Esophagus squamous epithelium (tissue), 5 donors: ENCODE data around the gene DNER. TPM values are rescaled to one million over a fixed set of nuclear protein-coding genes. Genes with fewer than 3 reads are reported as not detected.

ENCODE experiments used
- DNase-seq: peaks from one replicate; lab custom pipeline; 2025; lab: John Stamatoyannopoulos, UW
- H3K27ac ChIP-seq, 4 donors: fragments of 200-600 bp; sonication (generic); one replicate each; pipeline ENCODE4 v1.5.1; 2016 to 2019; ENCODE audit warnings: mild to moderate bottlenecking in 1 of 4
- H3K27me3 ChIP-seq, 4 donors: fragments of 200-600 bp; sonication (generic); 1 replicate in 3 of 4; 2 replicates in 1 of 4; pipeline versions ENCODE4 v1.5.1 to v1.6.0; 2017 to 2021; ENCODE audit warnings: antibody characterized with exemption in 1 of 4
- H3K36me3 ChIP-seq, 3 donors: fragments of 200-600 bp; sonication (generic); one replicate each; pipeline ENCODE4 v1.5.1; 2016 to 2019
- H3K4me1 ChIP-seq, 3 donors: fragments of 200-600 bp; sonication (generic); one replicate each; pipeline ENCODE4 v1.5.1; 2017 to 2019
- H3K4me3 ChIP-seq, 4 donors: fragments of 200-600 bp; sonication (generic); 1 replicate in 3 of 4; 2 replicates in 1 of 4; pipeline ENCODE4 v1.5.1; 2016 to 2019; ENCODE audit warnings: mild to moderate bottlenecking in 2 of 4, moderate library complexity in 1 of 4
- H3K9me3 ChIP-seq, 3 donors: fragments of 200-600 bp; sonication (generic); one replicate each; pipeline ENCODE4 v1.5.1; 2016 to 2019
- POLR2A ChIP-seq, 4 donors: fragments of 450-650 bp; IDR thresholded peaks; one replicate each; pipeline ENCODE4 v1.6.1; 2017; ENCODE audit warnings: antibody characterized with exemption in 4 of 4, mild to moderate bottlenecking in 4 of 4, moderate library complexity in 3 of 4
- WGBS, 2 donors: methylation state at CpG; one replicate each; pipeline ENCODE4 v1.1.5; 2018; 5-methylcytosine and 5-hydroxymethylcytosine counted together
- intact Hi-C: fragments of 100-400 bp; cut with DNase I; formaldehyde crosslinking; loops from one replicate; pipeline ENCODE4 v1.15.0; 2022
- total RNA-seq, 4 donors: library from RNA; depleted of rRNA; stranded (reverse); fragments of >200 nt; gene quantifications; one replicate each; pipeline ENCODE4 v1.1.0, GENCODE V29; 2016
- TF ChIP-seq, protein P1 (sequence below), 6 experiments: fragments of 450-650 bp in 4 of 6; fragments of 200-600 bp in 2 of 6; sonication (generic) in 2 of 6; IDR thresholded peaks; one replicate each; pipeline ENCODE4 v1.5.1; 2016 to 2019; ENCODE audit warnings: antibody characterized with exemption in 6 of 6, mild to moderate bottlenecking in 4 of 6, moderate library complexity in 4 of 6
- donor health status: DM: yes; HTN: yes; CAD: no.

Gene DNER
- total RNA-seq, 4 donors from 2014 or later: 0.27 to 2.5 (median 0.91) TPM

DNA sequence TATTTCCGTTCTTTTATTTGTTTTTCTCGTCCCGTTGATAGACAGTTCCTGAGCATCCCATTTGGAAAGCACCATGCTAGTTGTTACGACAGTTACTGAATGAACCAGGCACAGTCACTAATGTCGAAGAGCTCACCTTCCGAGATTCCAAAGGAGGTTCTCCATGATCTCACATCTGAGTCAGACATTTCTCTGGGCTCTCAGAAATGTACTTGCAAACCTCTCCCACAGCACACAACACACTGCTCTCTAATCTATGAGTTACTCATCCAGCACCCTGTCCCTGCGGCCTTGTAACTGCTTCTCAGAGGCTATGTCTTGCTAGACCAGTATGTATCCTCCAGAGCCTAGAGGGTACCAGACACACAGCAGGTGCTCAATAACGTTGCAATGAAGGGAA lies 174.7 kb downstream of the DNER start:
- no peaks in the 10 kb centered on the region for H3K27me3 ChIP-seq
- TF ChIP-seq POLR2A (IDR thresholded peaks at IDR 0.05): no peak
- intact Hi-C loops: no loop called here

DNA sequence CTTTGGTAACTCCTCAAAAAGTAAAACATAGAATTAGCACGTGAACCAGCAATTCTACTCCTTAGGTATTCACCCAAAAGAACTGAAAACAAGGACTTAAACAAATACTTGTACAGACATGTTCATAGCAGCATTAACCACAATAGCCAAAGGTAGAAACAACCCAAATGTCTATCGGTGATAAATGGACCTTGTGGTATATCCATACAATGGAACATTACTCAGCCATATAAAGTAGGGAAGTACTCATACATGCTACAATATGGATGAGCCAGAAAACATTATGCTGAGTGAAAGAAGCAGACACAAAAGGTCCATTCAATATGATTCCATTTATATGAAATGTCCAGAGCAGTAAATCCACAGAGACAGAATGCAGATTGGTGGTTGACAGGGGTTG lies 182.8 kb downstream of the DNER start:
- H3K9me3 ChIP-seq: no peaks in the 10 kb centered on the region
- H3K27ac ChIP-seq: no peak overlapping the region
- no peaks in the 10 kb centered on the region for H3K36me3 ChIP-seq
- intact Hi-C loops: no loop called here
- H3K4me1 ChIP-seq: no peaks in the 10 kb centered on the region
- 70 to 84% methylated on average over 2 of the region's 2 CpGs for WGBS, 2 donors
- H3K27me3 ChIP-seq: no peaks in the 10 kb centered on the region
- TF ChIP-seq, protein P1, sequence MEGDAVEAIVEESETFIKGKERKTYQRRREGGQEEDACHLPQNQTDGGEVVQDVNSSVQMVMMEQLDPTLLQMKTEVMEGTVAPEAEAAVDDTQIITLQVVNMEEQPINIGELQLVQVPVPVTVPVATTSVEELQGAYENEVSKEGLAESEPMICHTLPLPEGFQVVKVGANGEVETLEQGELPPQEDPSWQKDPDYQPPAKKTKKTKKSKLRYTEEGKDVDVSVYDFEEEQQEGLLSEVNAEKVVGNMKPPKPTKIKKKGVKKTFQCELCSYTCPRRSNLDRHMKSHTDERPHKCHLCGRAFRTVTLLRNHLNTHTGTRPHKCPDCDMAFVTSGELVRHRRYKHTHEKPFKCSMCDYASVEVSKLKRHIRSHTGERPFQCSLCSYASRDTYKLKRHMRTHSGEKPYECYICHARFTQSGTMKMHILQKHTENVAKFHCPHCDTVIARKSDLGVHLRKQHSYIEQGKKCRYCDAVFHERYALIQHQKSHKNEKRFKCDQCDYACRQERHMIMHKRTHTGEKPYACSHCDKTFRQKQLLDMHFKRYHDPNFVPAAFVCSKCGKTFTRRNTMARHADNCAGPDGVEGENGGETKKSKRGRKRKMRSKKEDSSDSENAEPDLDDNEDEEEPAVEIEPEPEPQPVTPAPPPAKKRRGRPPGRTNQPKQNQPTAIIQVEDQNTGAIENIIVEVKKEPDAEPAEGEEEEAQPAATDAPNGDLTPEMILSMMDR (IDR thresholded peaks at IDR 0.05): no peak
- no peak for TF ChIP-seq POLR2A (IDR thresholded peaks at IDR 0.05)
- no peak for DNase-seq
- no peak overlapping the region for H3K4me3 ChIP-seq

More for the DNA sequence above, 174.7 kb downstream of the DNER start:
- H3K27ac ChIP-seq: no peak overlapping the region
- no peaks in the 10 kb centered on the region for H3K9me3 ChIP-seq
- H3K36me3 ChIP-seq: no peaks in the 10 kb centered on the region
- H3K4me1 ChIP-seq: no peaks in the 10 kb centered on the region
- H3K4me3 ChIP-seq: no peak overlapping the region
- WGBS, 2 donors: 72 to 80% methylated on average over 8 of the region's 8 CpGs
- no peak for DNase-seq

DNA sequence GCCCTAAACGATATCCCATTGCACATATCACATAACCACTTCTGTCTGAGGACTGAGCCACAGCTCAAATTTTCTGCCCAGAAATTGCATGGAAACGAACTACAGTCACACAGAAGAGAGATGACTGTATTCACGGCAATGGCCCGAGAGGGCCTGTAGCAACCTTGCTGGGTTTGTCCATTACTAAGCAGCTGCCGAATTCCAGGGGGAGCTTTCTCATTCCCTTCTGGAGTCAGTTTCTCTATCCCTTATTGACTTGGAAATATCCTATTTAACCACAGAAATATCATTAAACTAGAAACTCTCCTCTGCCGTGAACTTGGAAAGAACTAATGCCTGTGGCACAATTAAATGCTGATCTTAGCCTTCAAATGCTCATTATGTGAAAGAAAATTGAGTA lies 183.9 kb downstream of the DNER start:
- DNase-seq: no peak
- H3K4me1 ChIP-seq: no peaks in the 10 kb centered on the region

DNA sequence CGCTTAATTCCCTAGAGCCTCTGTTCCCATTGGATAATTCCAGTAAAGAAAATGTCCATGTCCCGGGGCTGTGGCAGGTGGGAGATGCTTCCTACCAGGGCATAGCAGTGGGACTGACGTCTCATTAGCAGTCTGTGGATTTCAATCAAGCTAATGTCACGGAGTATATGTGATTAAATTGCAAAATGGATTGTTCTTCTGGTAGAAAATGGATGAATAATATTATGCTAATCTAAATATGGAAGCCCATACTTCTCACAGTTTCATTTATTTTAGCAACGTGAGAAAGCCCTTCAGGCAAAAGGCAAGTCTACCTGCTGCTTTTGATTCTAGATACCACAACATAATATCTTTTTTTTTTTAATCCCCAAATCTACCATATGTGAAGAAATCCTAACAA lies 185.5 kb downstream of the DNER start:
- 70 to 82% methylated on average over 5 of the region's 5 CpGs for WGBS, 2 donors
- no peaks in the 10 kb centered on the region for H3K36me3 ChIP-seq
- H3K27me3 ChIP-seq: no peaks in the 10 kb centered on the region
- no peak for DNase-seq
- no peak overlapping the region for H3K27ac ChIP-seq
- no peaks in the 10 kb centered on the region for H3K4me1 ChIP-seq
- TF ChIP-seq POLR2A (IDR thresholded peaks at IDR 0.05): no peak
- TF ChIP-seq, protein P1 (IDR thresholded peaks at IDR 0.05): no peak
- no peak overlapping the region for H3K4me3 ChIP-seq
- H3K9me3 ChIP-seq: no peaks in the 10 kb centered on the region
- intact Hi-C loops: no loop called here

More for the DNA sequence above, 183.9 kb downstream of the DNER start:
- WGBS, 2 donors: 64 to 93% methylated on average over 4 to 6 of the region's 6 CpGs
- Histone ChIP-seq H3K4me3 (no peak overlapping the region), H3K9me3 (no peaks in the 10 kb centered on the region), H3K36me3 (no peaks in the 10 kb centered on the region), H3K27me3 (no peaks in the 10 kb centered on the region), H3K27ac (no peak overlapping the region)
- intact Hi-C loops: no loop called here
- TF ChIP-seq, protein P1 (IDR thresholded peaks at IDR 0.05): no peak
- TF ChIP-seq POLR2A (IDR thresholded peaks at IDR 0.05): no peak

DNA sequence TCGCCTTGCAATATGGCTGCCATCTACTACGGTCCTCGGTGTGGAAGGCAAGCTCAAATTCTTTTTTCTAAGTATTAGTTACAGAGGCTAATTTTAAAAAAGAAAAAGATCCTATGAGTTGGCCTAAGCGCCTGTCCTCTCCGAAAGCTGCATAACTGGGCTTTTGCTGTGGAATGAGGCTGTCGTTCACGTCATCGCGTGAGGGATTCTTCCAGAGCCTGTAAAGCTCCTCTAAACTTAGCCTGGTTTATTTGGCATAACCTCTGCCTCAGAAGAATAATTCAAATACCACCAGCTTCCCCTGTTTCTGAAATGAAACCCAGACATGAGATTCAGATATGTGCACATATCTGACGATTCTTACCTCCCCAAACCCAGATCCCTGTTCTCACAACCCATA lies 187.4 kb downstream of the DNER start:
- no peaks in the 10 kb centered on the region for H3K36me3 ChIP-seq
- 79 to 97% methylated on average over 7 to 10 of the region's 10 CpGs for WGBS, 2 donors
- intact Hi-C loops: no loop called here

More for the DNA sequence above, 187.4 kb downstream of the DNER start:
- Histone ChIP-seq H3K4me1 (no peaks in the 10 kb centered on the region), H3K9me3 (no peaks in the 10 kb centered on the region), H3K27me3 (no peaks in the 10 kb centered on the region), H3K27ac (no peak overlapping the region), H3K4me3 (no peak overlapping the region)
- TF ChIP-seq, protein P1 (IDR thresholded peaks at IDR 0.05): no peak
- TF ChIP-seq POLR2A (IDR thresholded peaks at IDR 0.05): no peak
- no peak for DNase-seq
